ENCODE results near the gene ATP8A2. TPM values are rescaled to one million over a fixed set of nuclear protein-coding genes. Genes with fewer than 3 reads are reported as not detected.

Gene ATP8A2
- total RNA-seq, 1 experiment from 2014 or later, result not detected

DNA sequence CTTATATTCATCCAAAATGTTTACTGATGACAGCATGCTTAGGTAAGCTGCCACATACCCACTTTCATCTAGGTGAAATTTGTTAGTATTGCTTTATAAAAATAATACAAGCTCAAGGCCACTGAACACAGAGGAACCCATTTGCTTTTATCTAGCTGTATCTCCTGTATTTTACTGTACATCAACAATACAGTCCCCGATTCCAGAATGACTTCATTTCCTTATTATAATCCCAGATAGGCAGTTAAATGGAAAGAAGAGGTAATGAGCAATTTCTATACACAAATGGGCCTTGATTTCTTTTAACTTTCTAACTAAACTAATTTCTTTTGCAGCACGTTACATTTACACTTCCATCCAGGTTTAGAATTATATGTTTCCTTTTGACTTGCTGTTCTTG lies 593.8 kb downstream of the ATP8A2 start:
- Histone ChIP-seq H3K27me3 (ENCODE audit: control insufficient read depth, insufficient read depth, low read length) (no peaks in the 10 kb centered on the region), H3K27ac (ENCODE audit: low read length) (no peak overlapping the region), H3K4me1 (ENCODE audit: control insufficient read depth, insufficient read depth, low read length) (no peaks in the 10 kb centered on the region; the same call in 1 of the 2 replicates), H3K36me3 (ENCODE audit: control insufficient read depth, insufficient read depth, low read length) (no peaks in the 10 kb centered on the region), H3K4me3 (ENCODE audit: low read depth in 2 of 2, low read length in 2 of 2) (no peak overlapping the region), H3K9me3 (ENCODE audit: control insufficient read depth, insufficient read depth, low read depth, low read length) (no peaks in the 10 kb centered on the region)
- POLR2A ChIA-PET, result no interaction called here
- no TSS peak for BruUV-seq (replicated peaks)
- DNase-seq (ENCODE audit: low read depth, low spot score) (no peak), ATAC-seq (no peak)
- intact Hi-C loops (cut with micrococcal nuclease; ENCODE audit: unreplicated experiment), result no loop called here
- CTCF ChIA-PET, result no interaction called here
- in situ Hi-C loops (cut with HindIII; ENCODE audit: low pct_unique_long_range_greater_than_20kb, low sequenced_read_pairs), result no loop called here
- TF ChIP-seq TCF7L2 (IDR thresholded peaks at IDR 0.05; ENCODE audit: low read depth, low read length) (no peak), SIN3A (IDR thresholded peaks at IDR 0.05; ENCODE audit: borderline replicate concordance, insufficient read depth, low read depth, low read length) (no peak), POLR2AphosphoS5 (IDR thresholded peaks at IDR 0.05; ENCODE audit: low read depth, low read length) (no peak)
- TF ChIP-seq, protein P1, sequence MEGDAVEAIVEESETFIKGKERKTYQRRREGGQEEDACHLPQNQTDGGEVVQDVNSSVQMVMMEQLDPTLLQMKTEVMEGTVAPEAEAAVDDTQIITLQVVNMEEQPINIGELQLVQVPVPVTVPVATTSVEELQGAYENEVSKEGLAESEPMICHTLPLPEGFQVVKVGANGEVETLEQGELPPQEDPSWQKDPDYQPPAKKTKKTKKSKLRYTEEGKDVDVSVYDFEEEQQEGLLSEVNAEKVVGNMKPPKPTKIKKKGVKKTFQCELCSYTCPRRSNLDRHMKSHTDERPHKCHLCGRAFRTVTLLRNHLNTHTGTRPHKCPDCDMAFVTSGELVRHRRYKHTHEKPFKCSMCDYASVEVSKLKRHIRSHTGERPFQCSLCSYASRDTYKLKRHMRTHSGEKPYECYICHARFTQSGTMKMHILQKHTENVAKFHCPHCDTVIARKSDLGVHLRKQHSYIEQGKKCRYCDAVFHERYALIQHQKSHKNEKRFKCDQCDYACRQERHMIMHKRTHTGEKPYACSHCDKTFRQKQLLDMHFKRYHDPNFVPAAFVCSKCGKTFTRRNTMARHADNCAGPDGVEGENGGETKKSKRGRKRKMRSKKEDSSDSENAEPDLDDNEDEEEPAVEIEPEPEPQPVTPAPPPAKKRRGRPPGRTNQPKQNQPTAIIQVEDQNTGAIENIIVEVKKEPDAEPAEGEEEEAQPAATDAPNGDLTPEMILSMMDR (IDR thresholded peaks at IDR 0.05), result no peak
- TF ChIP-seq, protein P2, sequence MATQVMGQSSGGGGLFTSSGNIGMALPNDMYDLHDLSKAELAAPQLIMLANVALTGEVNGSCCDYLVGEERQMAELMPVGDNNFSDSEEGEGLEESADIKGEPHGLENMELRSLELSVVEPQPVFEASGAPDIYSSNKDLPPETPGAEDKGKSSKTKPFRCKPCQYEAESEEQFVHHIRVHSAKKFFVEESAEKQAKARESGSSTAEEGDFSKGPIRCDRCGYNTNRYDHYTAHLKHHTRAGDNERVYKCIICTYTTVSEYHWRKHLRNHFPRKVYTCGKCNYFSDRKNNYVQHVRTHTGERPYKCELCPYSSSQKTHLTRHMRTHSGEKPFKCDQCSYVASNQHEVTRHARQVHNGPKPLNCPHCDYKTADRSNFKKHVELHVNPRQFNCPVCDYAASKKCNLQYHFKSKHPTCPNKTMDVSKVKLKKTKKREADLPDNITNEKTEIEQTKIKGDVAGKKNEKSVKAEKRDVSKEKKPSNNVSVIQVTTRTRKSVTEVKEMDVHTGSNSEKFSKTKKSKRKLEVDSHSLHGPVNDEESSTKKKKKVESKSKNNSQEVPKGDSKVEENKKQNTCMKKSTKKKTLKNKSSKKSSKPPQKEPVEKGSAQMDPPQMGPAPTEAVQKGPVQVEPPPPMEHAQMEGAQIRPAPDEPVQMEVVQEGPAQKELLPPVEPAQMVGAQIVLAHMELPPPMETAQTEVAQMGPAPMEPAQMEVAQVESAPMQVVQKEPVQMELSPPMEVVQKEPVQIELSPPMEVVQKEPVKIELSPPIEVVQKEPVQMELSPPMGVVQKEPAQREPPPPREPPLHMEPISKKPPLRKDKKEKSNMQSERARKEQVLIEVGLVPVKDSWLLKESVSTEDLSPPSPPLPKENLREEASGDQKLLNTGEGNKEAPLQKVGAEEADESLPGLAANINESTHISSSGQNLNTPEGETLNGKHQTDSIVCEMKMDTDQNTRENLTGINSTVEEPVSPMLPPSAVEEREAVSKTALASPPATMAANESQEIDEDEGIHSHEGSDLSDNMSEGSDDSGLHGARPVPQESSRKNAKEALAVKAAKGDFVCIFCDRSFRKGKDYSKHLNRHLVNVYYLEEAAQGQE (IDR thresholded peaks at IDR 0.05; ENCODE audit: insufficient read depth in 1 of 2, low read depth in 2 of 2, low read length in 1 of 2), result no peak

DNA sequence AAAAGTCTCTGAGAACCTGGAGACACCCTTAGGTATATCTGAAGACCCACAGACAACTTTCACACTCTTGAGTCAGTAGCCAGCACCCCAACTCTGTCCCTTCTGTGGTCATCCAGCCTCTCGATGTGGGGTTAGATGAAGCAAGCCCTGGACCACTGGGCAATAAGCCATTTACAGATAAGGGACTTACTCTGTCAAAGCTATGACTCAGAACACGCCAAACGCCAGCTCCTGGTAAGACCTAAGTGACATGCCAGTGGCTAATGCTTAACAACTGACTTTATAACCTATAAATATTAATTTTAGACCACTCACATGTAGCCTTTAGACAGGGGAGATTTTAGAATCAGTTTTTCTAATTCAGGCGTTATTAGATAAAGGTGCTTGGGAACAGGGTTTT lies 594.3 kb downstream of the ATP8A2 start:
- ChIA-PET POLR2A (no interaction called here), CTCF (no interaction called here)
- intact Hi-C loops (cut with micrococcal nuclease; ENCODE audit: unreplicated experiment), result no loop called here
- in situ Hi-C loops (cut with HindIII; ENCODE audit: low pct_unique_long_range_greater_than_20kb, low sequenced_read_pairs), result no loop called here
- H3K4me1 ChIP-seq (ENCODE audit: control insufficient read depth, insufficient read depth, low read length), result no peaks in the 10 kb centered on the region; the same call in 1 of the 2 replicates
- H3K27ac ChIP-seq (ENCODE audit: low read length), result no peak overlapping the region
- no peak for DNase-seq (ENCODE audit: low read depth, low spot score)
- no peaks in the 10 kb centered on the region for H3K9me3 ChIP-seq (ENCODE audit: control insufficient read depth, insufficient read depth, low read depth, low read length)
- no peak for ATAC-seq
- BruUV-seq (replicated peaks), result no TSS peak
- H3K4me3 ChIP-seq (ENCODE audit: low read depth in 2 of 2, low read length in 2 of 2), result no peak overlapping the region
- H3K27me3 ChIP-seq (ENCODE audit: control insufficient read depth, insufficient read depth, low read length), result no peaks in the 10 kb centered on the region
- TF ChIP-seq SIN3A (IDR thresholded peaks at IDR 0.05; ENCODE audit: borderline replicate concordance, insufficient read depth, low read depth, low read length) (no peak), POLR2AphosphoS5 (IDR thresholded peaks at IDR 0.05; ENCODE audit: low read depth, low read length) (no peak), TCF7L2 (IDR thresholded peaks at IDR 0.05; ENCODE audit: low read depth, low read length) (no peak)
- TF ChIP-seq, protein P1 (IDR thresholded peaks at IDR 0.05), result no peak
- TF ChIP-seq, protein P2 (IDR thresholded peaks at IDR 0.05; ENCODE audit: insufficient read depth in 1 of 2, low read depth in 2 of 2, low read length in 1 of 2), result no peak
- no peaks in the 10 kb centered on the region for H3K36me3 ChIP-seq (ENCODE audit: control insufficient read depth, insufficient read depth, low read length)

All from Panc1 (cell line).